ENCODE results near the gene TMEM120B. TPM values are rescaled to one million over a fixed set of nuclear protein-coding genes. Genes with fewer than 3 reads are reported as not detected.

The TMEM120B gene
- total and polyA plus RNA-seq, 2 experiments from 2014 or later, result 5.5 to 9.5 TPM

DNA sequence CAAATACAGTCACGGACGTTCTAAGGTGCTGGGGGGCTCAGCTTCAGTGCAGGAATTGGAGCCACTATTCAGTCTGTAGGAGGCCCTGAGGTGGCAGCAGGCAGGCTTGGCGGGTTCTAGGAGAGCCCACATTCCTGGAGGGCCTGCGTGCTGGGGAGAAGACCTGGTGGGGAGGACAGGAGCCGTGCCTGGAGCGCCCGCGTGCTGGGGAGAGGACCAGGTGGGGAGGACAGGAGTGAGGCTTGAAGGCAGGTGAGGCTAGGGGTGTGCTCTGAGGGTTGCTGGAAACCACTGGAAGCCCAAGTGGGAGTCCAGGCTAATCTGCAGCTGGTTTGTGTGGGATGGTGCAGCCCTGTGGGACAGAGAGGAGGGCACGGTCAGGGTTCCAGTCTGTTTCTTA is 57.8 kb downstream of the TMEM120B start:
- no peaks in the 10 kb centered on the region for H3K9me2 ChIP-seq (replicated peaks; ENCODE audit: insufficient read depth)
- no peak for DNase-seq (ENCODE audit: low spot score)
- H3K9me3 ChIP-seq (ENCODE audit: low read depth), result no peaks in the 10 kb centered on the region
- H4K20me1 ChIP-seq (ENCODE audit: insufficient read depth, poor library complexity, severe bottlenecking), result no peaks in the 10 kb centered on the region
- no peaks in the 10 kb centered on the region for H3K79me2 ChIP-seq
- WGBS (ENCODE audit: low lambda C conversion rate, missing lambda C conversion rate), result 64% methylated on average over 9 of the region's 9 CpGs
- no peak overlapping the region for H3K4me3 ChIP-seq
- peaks cover 15% of the 10 kb centered on the region for H3K4me1 ChIP-seq (ENCODE audit: insufficient read depth)
- H3K27ac ChIP-seq, result peak overlapping the region; percentile 73
- H3K36me3 ChIP-seq (replicated peaks; ENCODE audit: insufficient read depth, low read depth), result no peaks in the 10 kb centered on the region
- H3K27me3 ChIP-seq, result no peaks in the 10 kb centered on the region
- no peak overlapping the region for H2AFZ ChIP-seq
- peak overlapping the region; percentile 10 for H3K4me2 ChIP-seq
- no peak for TF ChIP-seq EZH2phosphoT487 (IDR thresholded peaks at IDR 0.05; ENCODE audit: low read depth, severe bottlenecking, unreplicated experiment)
- TF ChIP-seq, protein P1, sequence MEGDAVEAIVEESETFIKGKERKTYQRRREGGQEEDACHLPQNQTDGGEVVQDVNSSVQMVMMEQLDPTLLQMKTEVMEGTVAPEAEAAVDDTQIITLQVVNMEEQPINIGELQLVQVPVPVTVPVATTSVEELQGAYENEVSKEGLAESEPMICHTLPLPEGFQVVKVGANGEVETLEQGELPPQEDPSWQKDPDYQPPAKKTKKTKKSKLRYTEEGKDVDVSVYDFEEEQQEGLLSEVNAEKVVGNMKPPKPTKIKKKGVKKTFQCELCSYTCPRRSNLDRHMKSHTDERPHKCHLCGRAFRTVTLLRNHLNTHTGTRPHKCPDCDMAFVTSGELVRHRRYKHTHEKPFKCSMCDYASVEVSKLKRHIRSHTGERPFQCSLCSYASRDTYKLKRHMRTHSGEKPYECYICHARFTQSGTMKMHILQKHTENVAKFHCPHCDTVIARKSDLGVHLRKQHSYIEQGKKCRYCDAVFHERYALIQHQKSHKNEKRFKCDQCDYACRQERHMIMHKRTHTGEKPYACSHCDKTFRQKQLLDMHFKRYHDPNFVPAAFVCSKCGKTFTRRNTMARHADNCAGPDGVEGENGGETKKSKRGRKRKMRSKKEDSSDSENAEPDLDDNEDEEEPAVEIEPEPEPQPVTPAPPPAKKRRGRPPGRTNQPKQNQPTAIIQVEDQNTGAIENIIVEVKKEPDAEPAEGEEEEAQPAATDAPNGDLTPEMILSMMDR (IDR thresholded peaks at IDR 0.05; ENCODE audit: poor library complexity), result no peak
- TF ChIP-seq EZH2 (IDR thresholded peaks at IDR 0.05; ENCODE audit: borderline replicate concordance), result no peak

- H4K20me1 ChIP-seq (ENCODE audit: insufficient read depth, poor library complexity, severe bottlenecking), result no peaks in the 10 kb centered on the region
- no peaks in the 10 kb centered on the region for H3K9me2 ChIP-seq (replicated peaks; ENCODE audit: insufficient read depth)
- H3K27ac ChIP-seq, result peak overlapping the region; percentile 73
- H3K9me3 ChIP-seq (ENCODE audit: low read depth), result no peaks in the 10 kb centered on the region
- no peak for DNase-seq (ENCODE audit: low spot score)
- H2AFZ ChIP-seq, result no peak overlapping the region
- H3K79me2 ChIP-seq, result no peaks in the 10 kb centered on the region
- 80% methylated on average over 25 of the region's 25 CpGs for WGBS (ENCODE audit: low lambda C conversion rate, missing lambda C conversion rate)
- peak overlapping the region; percentile 10 for H3K4me2 ChIP-seq
- no peaks in the 10 kb centered on the region for H3K36me3 ChIP-seq (replicated peaks; ENCODE audit: insufficient read depth, low read depth)
- H3K4me1 ChIP-seq (ENCODE audit: insufficient read depth), result peaks cover 10% of the 10 kb centered on the region
- no peak for TF ChIP-seq EZH2 (IDR thresholded peaks at IDR 0.05; ENCODE audit: borderline replicate concordance)
- no peak for TF ChIP-seq EZH2phosphoT487 (IDR thresholded peaks at IDR 0.05; ENCODE audit: low read depth, severe bottlenecking, unreplicated experiment)
- TF ChIP-seq, protein P1 (IDR thresholded peaks at IDR 0.05; ENCODE audit: poor library complexity), result no peak
- no peak overlapping the region for H3K4me3 ChIP-seq
- no peaks in the 10 kb centered on the region for H3K27me3 ChIP-seq
Measured at GRCh38 chr12:121770813-121771625, 58.5 kb downstream of the TMEM120B start.

DNA sequence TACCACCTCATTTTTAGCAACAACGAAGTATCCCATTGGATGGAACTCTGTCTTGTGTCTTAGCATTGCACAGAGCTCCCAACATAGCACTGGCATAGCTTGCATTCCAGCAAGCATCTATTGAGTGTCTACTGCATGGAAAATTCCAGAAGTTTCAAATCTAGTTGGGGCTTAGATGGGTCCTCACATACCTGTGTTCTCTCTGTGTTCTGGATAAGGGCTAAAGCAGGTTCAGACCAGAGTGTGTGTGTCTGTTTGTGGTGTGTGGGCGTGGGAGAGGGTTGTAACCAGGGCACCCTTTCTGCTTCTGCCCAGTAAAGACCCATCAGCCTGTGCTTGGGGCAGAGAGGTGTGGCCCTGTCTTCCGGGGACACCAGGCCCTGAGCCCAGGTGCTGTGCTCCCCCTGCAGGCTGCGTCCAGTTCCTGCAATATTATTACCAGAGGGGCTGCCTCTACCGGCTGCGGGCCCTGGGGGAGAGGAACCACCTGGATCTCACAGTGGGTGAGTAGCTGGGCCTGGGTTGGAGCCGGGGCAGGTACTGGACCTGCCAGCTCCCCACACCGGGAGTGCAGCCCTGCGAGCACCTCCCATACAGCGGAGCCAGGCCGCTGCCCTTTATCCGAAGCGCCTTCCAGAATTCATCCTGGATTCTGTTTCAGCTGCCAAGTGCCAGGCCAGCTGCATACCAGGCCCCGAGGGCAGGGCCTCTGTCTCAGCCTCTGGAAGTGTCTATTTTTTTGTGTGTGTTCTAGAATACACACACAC is 60.6 kb downstream of the TMEM120B start:
- H3K9me3 ChIP-seq (ENCODE audit: low read depth), result no peaks in the 10 kb centered on the region
- no peak overlapping the region for H3K4me2 ChIP-seq
- peaks cover 10% of the 10 kb centered on the region for H3K4me1 ChIP-seq (ENCODE audit: insufficient read depth)
- no peaks in the 10 kb centered on the region for H3K9me2 ChIP-seq (replicated peaks; ENCODE audit: insufficient read depth)
- H3K27me3 ChIP-seq, result no peaks in the 10 kb centered on the region
- no peaks in the 10 kb centered on the region for H3K36me3 ChIP-seq (replicated peaks; ENCODE audit: insufficient read depth, low read depth)
- no peak overlapping the region for H3K27ac ChIP-seq
- H3K4me3 ChIP-seq, result no peak overlapping the region
- no peaks in the 10 kb centered on the region for H4K20me1 ChIP-seq (ENCODE audit: insufficient read depth, poor library complexity, severe bottlenecking)
- DNase-seq (ENCODE audit: low spot score), result peak; percentile 84
- H3K79me2 ChIP-seq, result no peaks in the 10 kb centered on the region
- TF ChIP-seq EZH2phosphoT487 (IDR thresholded peaks at IDR 0.05; ENCODE audit: low read depth, severe bottlenecking, unreplicated experiment), result no peak
- TF ChIP-seq, protein P1 (IDR thresholded peaks at IDR 0.05; ENCODE audit: poor library complexity), result peak; percentile 76
- no peak overlapping the region for H2AFZ ChIP-seq
- WGBS (ENCODE audit: low lambda C conversion rate, missing lambda C conversion rate), result 51% methylated on average over 14 of the region's 14 CpGs
